Measurements from ENCODE around the gene SIK2.
"Not testable (repeated sequence)": the region's sequence is repeated elsewhere in the genome, so short reads cannot be mapped to it uniquely, and the experiment has no call there.

Gene SIK2

GRCh38 chr11:111703576-111703975, 101.3 kb downstream of the SIK2 start:
- no peak for DNase-seq

- no peak for DNase-seq
Measured at GRCh38 chr11:111707039-111707690, 104.9 kb downstream of the SIK2 start.

- DNase-seq: no peak
Measured at GRCh38 chr11:111707691-111708067, 105.4 kb downstream of the SIK2 start.

- no peak for DNase-seq
Measured at GRCh38 chr11:111714522-111714921, 112.3 kb downstream of the SIK2 start.

- no peak for DNase-seq
Measured at GRCh38 chr11:111715142-111715816, 113.0 kb downstream of the SIK2 start.

- not testable (repeated sequence) for DNase-seq
Measured at GRCh38 chr11:111717660-111718059, 115.4 kb downstream of the SIK2 start.

GRCh38 chr11:111718436-111718835, 116.2 kb downstream of the SIK2 start:
- no peak for DNase-seq

- no peak for DNase-seq
Measured at GRCh38 chr11:111718859-111719258, 116.6 kb downstream of the SIK2 start.

- no peak for DNase-seq
Measured at GRCh38 chr11:111719379-111719778, 117.1 kb downstream of the SIK2 start.

GRCh38 chr11:111720801-111721494, 118.7 kb downstream of the SIK2 start:
- DNase-seq: no peak

- no peak for DNase-seq
Measured at GRCh38 chr11:111722501-111722900, 120.3 kb downstream of the SIK2 start.

- DNase-seq: no peak
Measured at GRCh38 chr11:111723595-111723994, 121.3 kb downstream of the SIK2 start.

- DNase-seq: no peak
Measured at GRCh38 chr11:111724615-111725129, 122.4 kb downstream of the SIK2 start.

- no peak for DNase-seq
Measured at GRCh38 chr11:111725621-111726020, 123.4 kb downstream of the SIK2 start.

GRCh38 chr11:111726301-111726713, 124.1 kb downstream of the SIK2 start:
- no peak for DNase-seq

- DNase-seq: no peak
Measured at GRCh38 chr11:111727431-111727830, 125.2 kb downstream of the SIK2 start.

GRCh38 chr11:111729071-111729830, 127.0 kb downstream of the SIK2 start:
- no peak for DNase-seq

GRCh38 chr11:111729831-111730311, 127.6 kb downstream of the SIK2 start:
- no peak for DNase-seq

GRCh38 chr11:111730871-111731591, 128.8 kb downstream of the SIK2 start:
- no peak for DNase-seq

- DNase-seq: no peak
Measured at GRCh38 chr11:111731821-111732220, 129.6 kb downstream of the SIK2 start.

- no peak for DNase-seq
Measured at GRCh38 chr11:111733016-111733415, 130.8 kb downstream of the SIK2 start.

- DNase-seq: no peak
Measured at GRCh38 chr11:111733611-111734088, 131.4 kb downstream of the SIK2 start.
